ENCODE measurements around the gene CEL.
"Not testable (repeated sequence)": the region's sequence is repeated elsewhere in the genome, so short reads cannot be mapped to it uniquely, and the experiment has no call there.

The CEL gene

DNA sequence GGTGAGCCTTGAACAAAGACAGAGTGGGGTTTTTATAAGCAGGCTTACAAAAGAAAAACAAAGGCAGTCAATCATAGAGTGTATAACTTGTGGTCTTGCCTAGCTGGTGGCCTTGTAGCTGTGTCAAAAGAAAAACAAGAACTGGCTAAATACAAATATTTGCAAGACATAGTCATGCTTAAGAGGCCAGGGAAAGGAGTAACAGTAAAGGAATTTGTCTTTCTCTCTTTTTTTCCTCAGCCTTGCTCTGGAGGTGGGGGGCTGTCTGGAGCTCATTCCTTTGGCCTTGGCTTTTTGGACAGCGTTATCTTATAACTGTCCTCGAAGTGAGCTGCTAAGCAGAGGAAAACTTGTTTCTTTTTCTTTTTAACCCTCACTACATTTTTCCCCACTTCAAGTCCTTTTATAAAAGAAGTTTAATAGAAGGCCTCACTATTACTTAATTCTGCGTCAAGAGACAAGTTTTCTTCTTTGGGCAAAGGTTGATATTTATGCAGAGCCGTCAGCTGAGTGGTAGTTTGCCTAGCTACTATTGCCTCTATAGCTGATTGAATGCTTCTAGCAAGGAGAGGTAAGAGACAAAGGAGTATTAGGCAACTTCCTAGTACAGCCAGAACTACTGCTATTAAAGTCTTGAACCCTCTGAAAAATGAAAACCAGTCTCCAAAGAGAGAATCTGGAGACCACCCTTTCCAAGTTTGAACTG, 14.3 kb downstream of the CEL start:
- intact Hi-C loops (cut with DNase I) = no loop called here
- peak in 1 of 10 donors; percentile 2 for DNase-seq

DNA sequence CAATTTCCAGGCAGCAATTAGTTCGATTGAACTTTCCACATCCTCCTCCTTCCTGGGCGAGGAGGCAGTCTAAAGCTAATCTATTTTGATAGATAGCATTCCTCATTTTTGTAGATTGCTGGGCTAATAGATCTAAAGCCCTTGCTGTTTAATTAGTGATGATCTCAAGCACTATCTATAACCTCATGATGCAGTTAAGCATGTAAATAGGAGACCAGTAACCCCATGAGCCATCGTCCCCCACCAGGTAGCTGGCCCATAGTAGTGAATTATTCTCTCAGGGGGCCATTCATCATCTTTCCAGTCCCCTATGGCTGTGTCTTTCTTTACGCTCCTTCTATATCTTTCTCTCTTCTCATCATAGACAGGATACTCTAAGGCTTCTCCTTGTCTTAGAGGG, 14.9 kb downstream of the CEL start:
- DNase-seq = peak in 1 of 10 donors; percentile 2
- intact Hi-C loops (cut with DNase I) = no loop called here

DNA sequence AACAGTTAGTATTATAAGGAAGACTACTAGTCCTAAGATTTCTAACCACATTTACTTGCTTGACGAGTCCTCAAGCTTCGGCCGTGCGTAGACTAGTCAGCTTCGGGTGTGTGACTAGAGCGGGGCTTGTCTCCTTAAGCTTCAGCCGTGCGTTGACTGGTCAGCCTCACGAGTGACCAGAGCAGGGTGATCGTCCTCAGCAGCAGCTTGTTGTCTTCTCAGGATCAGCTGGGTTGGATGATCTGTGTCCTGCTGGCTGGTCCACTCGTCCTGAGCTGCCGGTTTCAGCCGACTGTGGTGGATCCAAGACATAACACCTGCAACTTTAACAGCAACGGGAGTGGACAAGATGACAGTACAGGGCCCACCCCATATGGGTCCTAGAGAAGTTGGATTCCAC, 16.7 kb downstream of the CEL start:
- intact Hi-C loops (cut with DNase I) = no loop called here
- peak in 2 of 10 donors; percentile 61 to 78 for DNase-seq

DNA sequence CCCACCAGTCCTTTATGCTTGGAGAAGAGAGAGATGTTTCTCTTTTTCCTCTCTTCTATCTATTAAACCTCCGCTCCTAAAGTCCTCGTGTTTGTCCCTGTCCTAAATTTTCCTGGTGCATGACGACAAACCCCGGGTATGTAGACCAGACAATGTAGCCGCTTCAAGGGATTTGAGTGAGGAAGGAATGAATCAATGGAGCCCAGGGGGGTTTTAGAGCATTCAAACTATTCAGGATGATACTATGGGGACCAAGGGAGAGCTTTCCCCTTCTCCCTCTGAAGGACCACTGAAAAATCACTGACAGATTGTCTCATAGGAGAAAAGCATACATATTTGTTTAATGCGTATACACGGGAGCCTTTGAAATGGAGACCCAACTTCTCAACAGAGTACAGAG, 18.4 kb downstream of the CEL start:
- no peak for DNase-seq
- intact Hi-C loops (cut with DNase I) = no loop called here

DNA sequence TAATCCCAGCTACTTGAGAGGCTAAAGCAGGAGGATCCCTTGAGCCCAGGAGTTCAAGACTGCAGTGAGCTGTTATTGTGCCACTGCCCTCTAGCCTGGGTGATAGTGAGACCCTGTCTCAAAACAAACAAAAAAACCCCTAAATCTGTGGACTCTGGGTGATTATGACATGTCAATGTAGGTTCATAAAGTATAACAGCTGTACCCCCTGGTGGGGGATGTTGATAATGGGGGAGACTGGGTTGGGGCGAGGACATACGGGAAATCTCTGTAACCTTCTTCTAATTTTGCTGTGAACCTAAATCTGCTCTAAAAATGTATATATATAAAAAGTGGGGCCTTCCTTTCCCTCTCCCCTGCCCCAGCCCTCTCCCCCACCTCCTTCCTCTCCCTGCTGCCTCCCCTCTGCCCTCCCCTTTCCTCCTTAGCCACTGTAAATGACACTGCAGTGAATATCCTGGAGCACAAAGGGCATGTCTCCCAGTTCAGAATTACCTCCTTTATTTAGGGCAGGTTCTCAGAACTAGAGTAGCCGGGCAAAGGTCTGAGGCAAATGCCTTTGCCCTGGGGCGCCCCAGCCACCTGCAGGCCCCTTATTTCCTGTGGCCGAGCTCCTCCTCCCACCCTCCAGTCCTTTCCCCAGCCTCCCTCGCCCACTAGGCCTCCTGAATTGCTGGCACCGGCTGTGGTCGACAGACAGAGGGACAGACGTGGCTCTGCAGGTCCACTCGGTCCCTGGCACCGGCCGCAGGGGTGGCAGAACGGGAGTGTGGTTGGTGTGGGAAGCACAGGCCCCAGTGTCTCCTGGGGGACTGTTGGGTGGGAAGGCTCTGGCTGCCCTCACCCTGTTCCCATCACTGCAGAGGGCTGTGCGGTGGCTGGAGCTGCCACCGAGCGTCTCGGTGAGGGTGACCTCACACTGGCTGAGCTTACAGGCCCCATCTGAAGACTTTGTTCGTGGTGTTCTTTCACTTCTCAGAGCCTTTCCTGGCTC, 19.3 kb downstream of the CEL start:
- DNase-seq; intact Hi-C loops (cut with DNase I): not testable (repeated sequence)

DNA sequence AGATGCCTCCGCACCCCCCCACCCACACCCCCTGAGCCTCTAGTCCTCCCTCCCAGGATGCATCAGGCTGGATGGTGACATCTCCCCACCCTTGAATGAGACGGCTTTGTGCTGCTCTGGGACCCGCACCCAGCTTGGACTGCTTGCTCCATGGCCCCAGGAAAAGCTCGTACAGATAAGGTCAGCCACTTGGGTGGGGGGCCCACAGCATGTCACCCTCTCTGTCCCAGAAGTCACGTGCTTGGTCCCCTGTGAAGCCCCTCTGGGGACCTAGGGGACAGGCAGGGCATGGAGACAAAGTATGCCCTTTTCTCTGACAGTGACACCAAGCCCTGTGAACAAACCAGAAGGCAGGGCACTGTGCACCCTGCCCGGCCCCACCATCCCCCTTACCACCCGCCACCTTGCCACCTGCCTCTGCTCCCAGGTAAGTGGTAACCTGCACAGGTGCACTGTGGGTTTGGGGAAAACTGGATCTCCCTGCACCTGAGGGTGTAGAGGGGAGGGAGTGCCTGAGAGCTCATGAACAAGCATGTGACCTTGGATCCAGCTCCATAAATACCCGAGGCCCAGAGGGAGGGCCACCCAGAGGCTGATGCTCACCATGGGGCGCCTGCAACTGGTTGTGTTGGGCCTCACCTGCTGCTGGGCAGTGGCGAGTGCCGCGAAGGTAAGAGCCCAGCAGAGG, 20.3 kb downstream of the CEL start:
- DNase-seq = peak in 2 of 10 donors; percentile 55 to 69
- intact Hi-C loops (cut with DNase I) = not testable (repeated sequence)

DNA sequence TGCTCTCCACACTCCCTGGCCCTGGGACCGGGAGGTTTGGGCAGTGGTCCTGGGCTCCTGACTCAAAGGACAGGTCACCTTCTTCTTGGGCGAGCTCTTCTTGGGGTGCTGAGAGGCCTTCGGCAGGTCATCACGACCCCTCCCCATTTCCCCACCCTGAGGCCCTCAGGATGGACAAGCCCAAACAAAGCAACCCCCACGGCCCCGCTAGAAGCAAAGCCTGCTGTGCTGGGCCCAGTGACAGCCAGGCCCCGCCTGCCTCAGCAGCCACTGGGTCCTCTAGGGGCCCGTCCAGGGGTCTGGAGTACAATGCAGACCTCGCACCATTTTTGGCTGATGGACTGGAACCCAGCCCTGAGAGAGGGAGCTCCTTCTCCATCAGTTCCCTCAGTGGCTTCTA, 21.9 kb downstream of the CEL start:
- DNase-seq = peak in 1 of 10 donors; percentile 53
- intact Hi-C loops (cut with DNase I) = not testable (repeated sequence)

DNA sequence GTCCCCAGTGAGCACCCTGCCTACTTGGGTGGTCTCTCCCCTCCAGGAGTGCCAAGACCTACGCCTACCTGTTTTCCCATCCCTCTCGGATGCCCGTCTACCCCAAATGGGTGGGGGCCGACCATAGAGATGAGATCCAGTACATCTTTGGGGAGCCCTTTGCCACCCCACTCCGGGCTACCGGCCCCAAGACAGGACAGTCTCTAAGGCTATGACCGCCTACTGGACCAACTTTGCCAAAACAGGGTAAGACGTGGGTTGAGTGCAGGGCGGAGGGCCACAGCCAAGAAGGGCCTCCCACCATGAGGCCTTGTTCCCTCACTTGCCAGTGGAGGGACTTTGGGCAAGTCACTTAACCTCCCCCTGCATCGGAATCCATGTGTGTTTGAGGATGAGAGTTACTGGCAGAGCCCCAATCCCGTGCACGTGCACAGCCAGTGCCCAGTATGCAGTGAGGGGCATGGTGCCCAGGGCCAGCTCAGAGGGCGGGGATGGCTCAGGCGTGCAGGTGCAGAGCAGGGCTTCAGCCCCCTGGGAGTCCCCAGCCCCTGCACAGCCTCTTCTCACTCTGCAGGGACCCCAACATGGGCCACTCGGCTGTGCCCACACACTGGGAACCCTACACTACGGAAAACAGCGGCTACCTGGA, 24.6 kb downstream of the CEL start:
- intact Hi-C loops (cut with DNase I) = not testable (repeated sequence)

DNA sequence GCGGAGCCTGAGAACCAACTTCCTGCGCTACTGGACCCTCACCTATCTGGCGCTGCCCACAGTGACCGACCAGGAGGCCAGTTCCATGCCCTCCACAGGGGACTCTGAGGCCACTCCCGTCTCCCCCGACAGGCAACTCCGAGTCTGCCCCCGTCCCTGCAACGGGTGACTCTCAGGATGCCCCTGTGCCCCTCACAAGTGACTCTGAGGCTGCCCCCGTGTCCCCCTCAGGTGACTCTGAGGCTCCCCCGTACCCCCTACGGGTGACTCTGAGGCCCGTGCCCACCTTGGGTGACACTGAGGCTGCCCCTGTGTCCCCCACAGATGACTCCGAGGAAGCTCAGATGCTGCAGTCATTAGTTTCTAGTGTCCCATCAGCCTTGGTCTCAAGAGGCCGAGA, 25.1 kb downstream of the CEL start:
- DNase-seq = peak in 1 of 10 donors; percentile 46
- intact Hi-C loops (cut with DNase I) = no loop called here

More for the DNA sequence above, 24.6 kb downstream of the CEL start:
- DNase-seq = peak in 1 of 10 donors; percentile 66

DNA sequence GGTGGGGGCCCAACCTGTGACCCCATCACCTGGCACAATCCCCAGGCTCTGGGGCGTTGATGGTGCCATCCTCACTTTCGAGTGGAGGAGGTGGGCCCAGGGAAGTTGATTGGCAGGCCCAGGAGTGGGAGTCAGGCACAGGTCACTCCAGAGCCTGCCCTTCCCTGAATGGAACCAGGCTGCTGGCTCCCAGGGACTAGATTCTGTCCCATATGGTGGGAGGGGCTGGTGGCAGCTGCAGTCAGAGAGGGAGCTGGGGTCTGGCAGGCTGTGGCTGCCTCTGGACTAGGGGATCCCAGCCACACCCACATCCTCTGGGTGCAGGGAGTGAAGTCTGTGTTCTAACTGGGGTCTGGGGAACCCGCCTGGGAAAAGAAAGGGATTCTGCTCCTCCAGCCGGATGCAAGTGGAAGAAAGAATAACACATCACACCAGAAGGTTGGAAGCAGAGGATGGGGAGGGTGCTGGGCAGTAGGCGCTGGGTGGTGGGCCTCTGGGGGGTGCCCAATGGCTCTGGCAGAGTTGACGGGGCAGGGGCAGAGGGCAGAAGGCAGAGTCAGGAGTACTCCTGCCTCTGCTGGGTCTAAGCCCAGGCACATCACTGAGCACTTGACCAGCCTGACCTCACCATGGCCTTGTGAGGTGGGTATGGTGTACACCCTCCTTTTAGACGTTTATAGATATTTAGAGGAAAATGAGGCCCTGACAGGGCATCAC, 25.8 kb downstream of the CEL start:
- DNase-seq = peak in 3 of 10 donors; percentile 48 to 80 (median 59)
- intact Hi-C loops (cut with DNase I) = no loop called here

DNA sequence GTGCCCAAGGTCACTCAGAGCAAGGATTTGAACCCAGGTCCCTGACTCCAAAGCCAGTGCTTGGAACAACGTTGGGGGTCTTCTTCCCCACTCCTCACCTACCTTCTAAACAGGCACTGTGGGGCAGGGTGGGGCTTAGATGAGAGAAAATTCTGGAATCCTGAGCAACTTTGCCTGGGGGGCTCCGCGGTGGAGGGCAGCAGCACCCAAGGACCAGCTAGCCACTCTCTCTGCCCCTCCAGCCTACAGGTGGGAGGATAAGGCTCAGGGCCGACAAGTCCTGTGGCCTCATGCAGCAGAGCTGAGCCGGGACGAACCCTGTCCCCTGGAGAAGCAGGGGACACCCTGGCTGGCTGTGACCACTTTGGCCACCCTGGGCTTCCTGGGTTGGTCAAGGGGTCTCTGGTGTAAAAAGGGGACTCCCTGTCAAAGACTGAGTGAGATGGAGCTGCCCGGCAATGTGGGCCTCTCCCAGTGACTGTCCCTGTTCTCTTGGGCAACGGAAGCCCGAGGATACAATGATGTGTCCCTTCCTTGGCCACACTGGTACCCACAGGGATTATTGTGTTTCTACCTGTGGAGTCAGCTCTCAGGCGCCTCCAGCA, 26.5 kb downstream of the CEL start:
- intact Hi-C loops (cut with DNase I) = no loop called here
- peak in 2 of 10 donors; percentile 50 to 67 for DNase-seq

DNA sequence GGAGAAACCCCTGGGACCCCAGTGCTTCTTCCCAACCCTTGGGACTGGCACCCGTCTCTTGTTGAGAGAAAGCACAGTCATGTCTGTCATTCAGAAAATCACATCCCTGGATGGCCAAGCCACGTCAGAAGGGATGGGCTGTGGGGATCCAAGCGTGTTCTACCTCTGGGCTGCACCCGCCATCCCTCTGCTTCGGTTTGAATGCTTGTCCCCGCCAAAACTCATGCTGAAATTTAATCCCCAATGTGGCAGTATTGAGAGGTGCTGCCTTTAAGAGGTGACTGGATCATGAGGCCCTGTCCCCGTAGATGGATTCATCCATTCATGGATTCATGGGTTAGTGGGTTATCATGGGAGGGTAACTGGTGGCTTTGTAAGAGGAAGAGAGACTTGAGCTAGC, 27.0 kb downstream of the CEL start:
- intact Hi-C loops (cut with DNase I) = no loop called here
- DNase-seq = no peak

DNA sequence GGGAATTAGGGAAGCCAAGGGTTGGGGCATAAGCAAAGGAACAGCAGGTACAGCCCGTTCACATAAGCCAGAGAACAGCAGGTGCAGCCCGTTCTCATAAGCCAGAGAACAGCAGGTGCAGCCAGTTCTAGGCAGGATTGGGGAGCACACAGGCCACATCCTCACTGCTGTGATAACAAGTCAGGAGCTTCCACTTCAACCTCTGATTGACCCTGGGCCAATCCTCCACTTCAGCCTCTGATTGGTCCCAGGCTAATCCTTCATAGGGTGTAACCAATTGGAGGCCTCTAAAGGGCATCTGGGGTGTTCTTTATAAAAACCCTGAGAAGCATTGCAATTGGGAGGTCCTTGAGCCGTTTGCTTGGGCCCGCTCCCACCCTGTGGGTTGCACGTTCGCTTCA, 27.5 kb downstream of the CEL start:
- DNase-seq = peak in 2 of 10 donors; percentile 30 to 55
- intact Hi-C loops (cut with DNase I) = no loop called here

DNA sequence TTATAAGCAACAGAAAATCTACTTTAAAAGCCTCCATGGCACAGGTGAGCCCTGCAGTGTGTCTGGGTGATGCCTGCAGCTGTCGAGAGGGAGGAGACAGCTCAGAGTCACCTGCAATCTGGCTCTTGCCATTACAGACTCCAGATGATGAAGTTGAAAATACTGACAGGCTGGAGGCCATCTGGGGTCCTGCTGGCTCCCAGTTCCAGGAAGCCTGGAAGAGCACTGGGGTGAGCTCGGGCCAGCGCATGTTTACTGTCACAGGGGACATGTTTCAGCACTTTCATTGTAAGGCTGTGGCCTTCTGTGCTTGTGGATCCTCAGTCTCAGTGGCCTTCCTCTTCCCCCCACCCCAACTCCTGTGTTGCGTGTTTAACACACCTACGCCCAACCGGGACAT, 28.4 kb downstream of the CEL start:
- peak in 1 of 10 donors; percentile 35 for DNase-seq
- intact Hi-C loops (cut with DNase I) = no loop called here

DNA sequence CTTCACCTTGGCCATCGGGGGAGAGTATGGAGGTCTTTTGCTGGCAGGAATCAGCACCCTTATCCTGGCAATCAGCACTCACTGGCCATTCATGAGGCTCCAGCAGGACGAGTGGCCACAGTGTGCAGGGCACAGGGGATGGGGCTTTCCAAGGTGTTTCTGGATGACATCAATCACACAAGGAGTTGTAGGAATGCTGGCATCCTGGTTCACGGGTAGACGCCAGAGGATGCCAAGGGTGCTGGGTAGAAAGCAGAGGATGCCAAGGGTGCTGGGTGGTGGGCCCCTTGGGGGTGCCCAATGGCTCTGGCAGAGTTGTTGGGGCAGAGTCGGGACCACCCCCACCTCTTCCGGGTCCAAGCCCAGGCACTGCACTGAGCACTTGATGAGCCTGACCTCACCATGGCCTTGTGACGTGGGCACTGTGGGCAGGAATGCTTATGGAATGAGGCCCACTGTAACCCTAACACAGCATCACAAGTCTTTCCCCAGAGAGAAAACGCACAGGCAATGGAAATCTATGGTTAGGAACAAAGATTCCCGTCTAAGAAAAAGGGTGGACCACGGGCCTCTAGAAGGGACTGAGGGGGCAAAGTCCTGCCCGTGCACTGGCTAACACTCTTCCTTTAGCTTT, 29.1 kb downstream of the CEL start:
- intact Hi-C loops (cut with DNase I) = no loop called here

DNA sequence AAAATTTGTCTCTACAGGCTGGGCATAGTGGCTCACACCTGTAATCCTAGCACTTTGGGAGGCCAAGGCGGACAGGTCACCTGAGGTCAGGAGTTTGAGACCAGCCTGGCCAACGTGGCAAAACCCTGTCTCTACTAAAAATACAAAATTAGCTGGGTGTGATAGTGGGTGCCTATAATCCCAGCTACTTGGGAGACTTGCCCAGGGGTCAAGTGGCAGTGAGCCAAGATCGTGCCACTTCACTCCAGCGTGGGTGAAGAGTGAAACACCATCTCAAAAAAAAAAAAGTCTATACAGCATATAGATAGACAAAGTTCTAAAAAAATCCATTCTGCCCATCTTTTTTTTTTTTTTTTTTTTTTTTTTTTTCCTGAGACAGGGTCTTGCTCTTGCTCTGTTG, 32.6 kb downstream of the CEL start:
- DNase-seq = peak in 2 of 10 donors; percentile 59 to 61
- intact Hi-C loops (cut with DNase I) = not testable (repeated sequence)

More for the DNA sequence above, 29.1 kb downstream of the CEL start:
- DNase-seq = peak in 2 of 10 donors; percentile 30 to 36

DNA sequence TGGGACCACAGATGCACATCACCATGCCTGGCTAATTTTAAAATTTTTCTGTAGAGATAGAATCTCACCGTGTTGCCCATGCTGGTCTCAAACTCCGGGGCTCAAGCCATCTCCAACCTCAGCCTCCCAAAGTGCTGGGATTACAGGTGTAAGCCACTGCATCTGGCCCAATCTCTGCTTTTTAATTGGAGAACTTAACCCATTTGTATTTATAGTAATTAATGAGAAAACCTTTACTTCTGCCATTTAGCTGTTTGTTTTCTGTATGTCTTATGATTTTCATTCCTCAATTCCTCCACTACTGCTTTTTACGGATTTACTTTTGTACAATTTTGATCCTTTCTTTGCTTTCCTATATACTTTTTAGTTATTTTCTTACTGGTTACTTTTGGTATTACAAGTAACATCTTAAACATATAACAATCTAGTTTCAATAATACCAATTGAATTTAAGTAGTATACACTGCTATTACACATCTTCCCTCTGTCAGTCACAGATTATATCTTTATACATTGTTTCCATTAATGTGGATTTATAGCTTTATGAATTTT, 33.1 kb downstream of the CEL start:
- intact Hi-C loops (cut with DNase I) = loop anchor here (5.0 kb wide), 1 partner anchor 38 kb away; no protein-coding TSS in a partner anchor
- no peak for DNase-seq

DNA sequence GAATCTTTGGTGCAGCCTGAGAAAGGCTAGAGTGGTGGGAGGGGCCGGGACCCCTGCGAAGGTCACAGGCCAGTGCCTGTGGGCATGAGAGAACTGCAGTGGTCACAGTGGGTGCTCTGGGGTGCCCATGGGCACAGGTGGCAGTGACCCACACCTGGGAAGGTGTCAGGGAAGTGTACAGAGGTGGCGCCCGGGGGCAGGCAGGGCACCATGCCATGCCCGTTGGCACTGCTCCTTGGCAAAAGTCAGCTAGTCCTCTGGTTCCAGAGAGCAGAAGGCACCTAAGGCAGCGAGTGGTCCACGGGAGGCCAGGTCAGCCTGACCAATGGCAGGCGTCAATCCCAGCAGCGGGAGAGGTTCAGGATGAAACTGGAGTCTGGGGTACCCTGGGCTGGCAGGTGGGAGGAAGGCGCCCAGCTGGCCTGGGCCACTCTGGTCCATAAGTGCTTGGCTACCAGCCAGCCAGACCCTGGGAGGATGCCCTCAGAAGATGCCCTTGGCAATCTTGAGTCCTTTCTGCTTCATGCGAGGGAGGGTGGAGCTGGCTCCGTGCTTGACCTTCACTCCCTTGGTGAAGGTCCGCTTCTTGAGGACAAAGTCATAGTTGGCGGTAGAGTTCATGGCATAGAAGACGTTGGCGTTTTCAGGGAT, 36.4 kb downstream of the CEL start:
- intact Hi-C loops (cut with DNase I) = loop anchor here (5.0 kb wide), 1 partner anchor 41 kb away; no protein-coding TSS in a partner anchor
- DNase-seq = peak in 3 of 10 donors; percentile 25 to 72 (median 69)

Measured in posterior cingulate gyrus (tissue), 11 donors.